ENCODE results near the gene FAM240A. TPM values are rescaled to one million over a fixed set of nuclear protein-coding genes. Genes with fewer than 3 reads are reported as not detected.

The FAM240A gene
- total RNA-seq, 1 experiment from 2014 or later, result not detected

DNA sequence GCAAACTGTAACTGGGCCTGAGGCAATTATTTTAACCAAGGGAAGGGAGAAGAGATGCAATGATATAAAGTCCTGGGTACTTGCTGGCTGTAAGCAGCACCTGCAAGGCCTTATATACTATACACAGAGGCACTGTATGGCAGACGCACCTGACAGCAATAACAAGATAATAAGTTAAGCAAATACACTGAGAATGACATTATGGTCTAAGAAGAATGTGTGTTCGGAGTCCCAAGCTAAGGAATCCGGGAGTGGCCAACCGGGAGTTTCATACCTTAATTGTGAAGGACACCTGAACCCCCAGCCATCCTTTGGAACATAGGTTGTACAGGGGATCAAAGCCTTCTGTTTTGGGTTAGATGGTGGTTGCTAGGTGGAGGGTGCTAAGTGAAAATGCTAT is 13.7 kb downstream of the FAM240A start:
- no peak for DNase-seq (ENCODE audit: low spot score)

- no peak for DNase-seq (ENCODE audit: low spot score)
Measured at GRCh38 chr3:46627078-46627477, 14.8 kb downstream of the FAM240A start.

DNA sequence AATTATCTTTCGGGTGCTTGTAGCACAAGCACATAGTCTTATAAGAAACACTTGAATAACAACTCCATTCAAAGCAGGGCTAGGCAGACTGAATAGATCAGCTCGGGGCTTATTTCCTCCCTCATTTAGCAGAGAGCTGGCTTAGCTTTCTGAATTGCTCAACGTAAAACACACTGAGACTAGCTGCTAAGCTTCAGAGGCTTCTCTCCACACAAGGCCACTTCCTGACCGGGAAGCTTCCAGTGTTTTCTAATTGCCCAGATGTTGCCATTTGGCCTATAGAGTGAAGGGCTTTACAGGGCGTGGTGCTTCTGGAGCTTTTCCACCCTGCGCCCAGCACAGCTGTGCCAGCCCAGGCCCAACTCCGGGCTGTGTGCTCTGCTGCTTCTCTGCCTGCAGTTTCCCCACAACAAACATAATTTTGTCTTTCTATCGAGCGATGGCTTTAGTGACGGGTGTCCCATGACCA is 16.6 kb downstream of the FAM240A start:
- DNase-seq (ENCODE audit: low spot score), result no peak

DNA sequence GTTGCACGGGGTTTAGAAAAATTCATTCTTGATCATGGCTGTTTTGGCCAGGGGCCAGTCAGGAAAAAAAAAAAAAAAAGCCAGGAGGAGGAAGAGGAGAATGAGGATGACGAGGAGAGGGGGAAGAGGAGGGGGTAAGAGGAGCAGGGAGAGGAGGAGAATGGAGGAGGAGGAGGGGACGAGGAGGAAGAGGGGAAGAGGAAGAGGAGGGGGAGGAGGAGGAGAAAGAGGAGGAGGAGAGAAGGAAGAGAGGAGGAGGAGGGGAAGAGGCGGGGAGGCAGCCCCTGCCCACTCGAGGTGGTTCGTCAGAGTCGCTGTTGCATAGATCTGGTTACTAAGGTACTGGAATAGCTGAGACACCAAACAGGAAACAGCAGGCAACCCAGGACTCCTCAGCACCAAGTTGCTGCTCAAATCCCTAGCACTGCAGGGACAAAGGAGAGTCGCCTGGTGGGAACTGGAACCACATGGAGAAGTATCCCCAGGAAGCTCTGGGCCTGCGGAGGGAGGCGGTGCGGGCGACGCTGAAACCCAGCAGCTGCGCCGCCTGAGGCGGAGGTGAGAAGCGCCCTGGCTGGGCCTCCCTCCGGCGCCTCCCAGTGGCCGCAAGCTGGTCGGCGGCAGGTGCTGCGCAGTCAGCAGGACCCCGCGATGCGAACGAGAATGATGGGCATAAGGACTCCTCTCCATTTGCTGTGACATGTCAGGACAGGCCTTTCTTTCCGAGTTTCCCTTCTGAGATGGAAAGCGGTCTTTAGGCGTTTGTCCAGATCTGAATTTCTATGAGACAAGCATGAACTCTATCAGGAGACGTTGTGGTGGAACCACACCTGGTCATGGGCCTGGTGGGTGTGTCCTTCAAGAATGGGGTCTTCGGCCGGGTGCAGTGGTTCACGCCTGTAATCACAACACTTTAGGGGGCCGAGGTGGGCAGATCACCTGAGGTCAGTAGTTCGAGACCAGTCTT is 17.5 kb downstream of the FAM240A start:
- peak; percentile 14 for DNase-seq (ENCODE audit: low spot score)

DNA sequence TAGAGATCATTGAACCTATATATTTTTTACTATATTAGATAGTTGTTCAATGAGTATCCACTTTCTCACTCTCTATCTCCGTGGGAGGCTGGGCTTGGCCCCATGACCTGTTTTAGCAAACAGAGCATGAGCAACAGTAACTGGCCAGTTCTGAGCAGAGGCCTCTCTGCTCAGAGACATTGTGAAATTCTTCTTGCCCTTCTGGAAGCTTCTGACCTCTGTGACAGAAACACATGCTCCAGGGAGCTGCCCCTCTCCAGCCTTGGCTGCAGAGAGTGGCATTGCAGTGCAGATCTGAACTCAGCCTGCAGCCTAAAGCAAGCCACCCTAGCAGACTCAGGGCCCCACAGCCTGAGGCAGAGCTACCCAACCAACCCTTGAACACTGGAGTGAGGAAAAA is 20.5 kb downstream of the FAM240A start:
- no peak for DNase-seq (ENCODE audit: low spot score)

DNA sequence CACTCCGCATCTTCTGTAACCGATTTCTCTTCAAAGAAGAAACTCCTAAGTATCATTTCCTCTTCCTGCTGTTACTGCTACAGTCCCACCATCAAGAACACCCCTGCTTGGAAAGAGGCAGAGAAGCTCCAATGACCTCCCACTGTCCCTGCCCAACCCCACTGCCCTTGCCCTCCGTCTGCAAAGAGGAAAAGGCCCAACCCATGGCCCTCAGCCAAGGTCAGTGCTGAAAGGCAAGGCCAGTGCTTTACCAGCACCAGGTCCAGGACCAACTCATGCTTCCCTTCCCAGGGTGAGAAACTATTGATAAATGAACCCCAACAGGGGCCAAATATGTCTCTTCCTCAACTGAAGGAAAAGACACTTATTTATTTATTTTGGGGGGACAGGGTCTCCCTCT is 22.5 kb downstream of the FAM240A start:
- DNase-seq (ENCODE audit: low spot score), result no peak

DNA sequence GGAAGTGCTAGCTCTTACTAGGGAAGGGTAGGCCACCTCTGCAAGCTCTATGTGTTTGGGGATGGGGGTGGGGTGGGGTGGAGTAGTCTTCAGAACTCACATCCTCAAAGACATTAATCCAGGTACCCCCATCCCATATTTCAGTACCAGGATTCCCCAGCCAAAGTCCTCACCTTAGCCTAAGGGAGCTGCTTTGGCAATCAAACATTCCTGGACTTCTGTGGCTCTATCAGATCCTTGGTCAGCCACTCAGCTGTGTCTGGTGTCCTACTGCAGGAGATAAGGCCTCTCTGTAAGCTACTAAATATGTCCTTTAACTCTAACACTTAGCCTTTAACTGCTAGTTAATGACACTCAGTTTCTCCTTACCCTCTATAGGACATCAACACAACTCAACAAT is 26.9 kb downstream of the FAM240A start:
- no peak for DNase-seq (ENCODE audit: low spot score)

- no peak for DNase-seq (ENCODE audit: low spot score)
Measured at GRCh38 chr3:46640927-46641326, 28.6 kb downstream of the FAM240A start.

DNA sequence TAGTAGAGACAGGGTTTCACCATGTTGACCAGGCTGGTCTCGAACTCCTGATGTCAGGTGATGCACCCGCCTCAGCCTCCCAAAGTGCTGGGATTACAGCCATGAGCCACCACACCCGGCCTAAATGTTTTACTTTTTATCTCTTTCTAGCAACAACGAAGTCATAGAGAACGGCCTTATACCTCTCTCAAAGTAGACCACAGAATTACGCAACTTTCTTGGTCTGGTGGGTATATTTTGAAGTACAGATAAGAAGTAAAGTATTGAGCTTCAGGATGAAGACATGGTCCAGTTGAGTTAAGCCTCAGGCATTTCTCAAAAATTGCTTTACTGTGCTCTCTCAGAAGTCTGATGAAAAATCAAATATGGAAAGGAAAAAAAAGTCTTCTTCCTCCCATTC is 30.6 kb downstream of the FAM240A start:
- DNase-seq (ENCODE audit: low spot score), result no peak

DNA sequence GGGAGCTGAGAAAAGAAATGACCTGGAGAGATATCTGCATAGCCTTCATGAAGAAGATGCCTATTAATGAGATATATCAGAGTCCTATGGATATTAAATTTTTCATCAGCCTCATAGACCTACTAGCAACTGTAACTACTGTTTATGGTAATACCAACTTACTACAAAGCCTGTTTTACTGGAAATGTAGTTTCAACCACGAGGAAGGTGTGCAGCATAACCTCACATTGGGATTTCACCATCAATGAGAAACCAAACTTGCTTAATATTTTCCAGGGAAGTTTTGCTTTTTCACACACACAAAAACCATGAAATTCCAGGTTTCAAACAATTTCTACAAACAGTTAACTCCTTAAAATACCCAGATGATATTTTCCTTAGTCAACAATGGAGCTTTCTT is 31.4 kb downstream of the FAM240A start:
- no peak for DNase-seq (ENCODE audit: low spot score)

GRCh38 chr3:46646700-46647099 is 34.4 kb downstream of the FAM240A start:
- no peak for DNase-seq (ENCODE audit: low spot score)

- DNase-seq (ENCODE audit: low spot score), result no peak
Measured at GRCh38 chr3:46648096-46648495, 35.8 kb downstream of the FAM240A start.

DNA sequence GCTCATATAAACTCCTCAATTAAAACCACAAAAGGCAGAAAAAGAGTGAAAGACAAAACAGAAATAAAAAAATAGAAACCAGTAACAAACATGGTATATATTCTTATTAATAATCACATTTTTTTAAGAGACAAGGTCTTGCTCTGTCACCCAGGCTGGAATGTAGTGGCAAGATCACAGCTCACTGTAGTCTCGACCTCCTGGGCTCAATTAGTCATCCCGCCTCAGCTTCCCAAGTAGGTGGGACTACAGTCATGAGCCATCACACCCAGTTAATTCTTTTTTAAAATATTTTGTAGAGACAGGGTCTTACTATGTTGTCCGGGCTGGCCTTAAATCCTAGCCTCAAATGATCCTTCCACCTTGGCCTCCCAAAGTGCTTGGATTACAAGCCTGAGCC is 37.1 kb downstream of the FAM240A start:
- DNase-seq (ENCODE audit: low spot score), result no peak

GRCh38 chr3:46651084-46651483 is 38.8 kb downstream of the FAM240A start:
- DNase-seq (ENCODE audit: low spot score), result no peak

DNA sequence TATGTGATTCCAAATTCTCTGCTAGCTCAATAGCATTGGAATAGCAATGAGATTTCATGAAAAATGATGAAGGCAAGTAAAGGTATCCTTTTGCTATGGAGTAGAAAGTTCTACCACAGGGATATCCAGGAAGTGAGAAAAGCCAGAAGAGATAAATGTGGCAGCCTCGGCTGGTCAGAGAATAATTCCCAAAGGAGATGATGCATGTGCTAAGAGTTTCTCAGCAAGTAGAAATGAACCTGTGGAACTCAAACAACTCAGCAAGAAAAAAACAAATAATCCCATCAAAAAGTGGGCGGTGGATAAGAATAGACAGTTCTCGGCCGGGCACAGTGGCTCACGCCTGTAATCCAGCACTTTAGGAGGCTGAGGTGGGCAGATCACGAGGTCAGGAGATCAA is 42.9 kb downstream of the FAM240A start:
- no peak for DNase-seq (ENCODE audit: low spot score)

DNA sequence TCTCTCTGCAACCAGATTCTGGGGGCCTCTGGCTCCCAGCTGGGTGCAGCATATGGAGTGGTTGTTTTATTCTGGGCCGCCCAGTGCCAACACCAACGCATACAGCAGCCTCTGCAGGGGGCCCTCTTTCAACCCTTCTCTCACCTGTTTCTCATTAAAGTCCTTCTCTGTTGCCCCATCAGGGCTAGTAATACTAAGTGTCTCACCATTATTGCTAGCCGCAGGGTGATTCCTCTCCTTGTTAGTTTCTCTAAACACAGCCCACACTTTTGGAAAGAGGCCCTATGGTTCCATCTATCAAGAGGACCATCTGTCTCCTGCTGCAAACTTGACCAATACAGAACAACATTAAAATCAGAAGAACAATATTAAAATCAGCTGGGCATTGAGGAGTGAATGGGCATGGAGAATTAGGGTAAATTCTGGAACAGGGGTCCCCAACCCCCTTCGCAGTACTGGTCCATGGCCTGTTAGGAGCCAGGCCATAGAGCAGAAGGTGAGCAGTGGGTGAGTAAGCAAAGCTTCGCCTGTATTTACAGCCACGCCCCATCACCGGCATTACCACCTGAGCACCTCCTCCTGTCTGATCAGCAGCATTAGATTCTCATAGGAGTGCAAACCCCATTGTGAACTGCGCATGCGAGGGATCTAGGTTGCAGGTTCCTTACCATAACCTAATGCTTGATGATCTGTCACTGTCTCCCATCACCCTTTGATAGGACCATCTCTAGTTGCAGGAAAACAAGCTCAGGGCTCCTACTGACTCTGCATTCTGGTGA is 44.6 kb downstream of the FAM240A start:
- no peak for DNase-seq (ENCODE audit: low spot score)

- DNase-seq (ENCODE audit: low spot score), result no peak
Measured at GRCh38 chr3:46659285-46659684, 47.0 kb downstream of the FAM240A start.

DNA sequence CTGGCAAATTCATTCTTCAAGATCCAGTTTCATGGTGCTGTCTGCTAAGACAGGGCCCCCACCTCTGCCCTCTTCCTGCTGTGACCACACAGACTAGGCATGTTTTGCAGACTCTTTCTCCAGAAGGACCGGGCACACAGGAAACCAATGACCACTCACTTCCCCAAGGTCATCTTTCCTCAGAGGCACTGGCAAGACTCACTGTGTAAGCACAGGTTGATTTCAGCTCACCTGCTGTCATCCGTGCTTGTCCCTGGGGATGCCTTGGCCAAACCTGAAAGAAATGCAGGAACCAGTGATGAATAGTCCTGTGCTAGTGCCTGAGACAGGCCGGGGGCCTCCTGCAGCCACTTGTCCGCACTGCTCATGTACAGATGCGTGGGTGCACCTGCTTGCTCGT is 47.7 kb downstream of the FAM240A start:
- no peak for DNase-seq (ENCODE audit: low spot score)

GRCh38 chr3:46660543-46661523 is 48.5 kb downstream of the FAM240A start:
- no peak for DNase-seq (ENCODE audit: low spot score)

- no peak for DNase-seq (ENCODE audit: low spot score)
Measured at GRCh38 chr3:46661776-46662766, 49.7 kb downstream of the FAM240A start.

Measured in H4 (cell line).